ENCODE data around the gene HACD4. TPM values are rescaled to one million over a fixed set of nuclear protein-coding genes. Genes with fewer than 3 reads are reported as not detected.

Gene HACD4
- total RNA-seq, 1 experiment from 2014 or later: 0.63 TPM

DNA sequence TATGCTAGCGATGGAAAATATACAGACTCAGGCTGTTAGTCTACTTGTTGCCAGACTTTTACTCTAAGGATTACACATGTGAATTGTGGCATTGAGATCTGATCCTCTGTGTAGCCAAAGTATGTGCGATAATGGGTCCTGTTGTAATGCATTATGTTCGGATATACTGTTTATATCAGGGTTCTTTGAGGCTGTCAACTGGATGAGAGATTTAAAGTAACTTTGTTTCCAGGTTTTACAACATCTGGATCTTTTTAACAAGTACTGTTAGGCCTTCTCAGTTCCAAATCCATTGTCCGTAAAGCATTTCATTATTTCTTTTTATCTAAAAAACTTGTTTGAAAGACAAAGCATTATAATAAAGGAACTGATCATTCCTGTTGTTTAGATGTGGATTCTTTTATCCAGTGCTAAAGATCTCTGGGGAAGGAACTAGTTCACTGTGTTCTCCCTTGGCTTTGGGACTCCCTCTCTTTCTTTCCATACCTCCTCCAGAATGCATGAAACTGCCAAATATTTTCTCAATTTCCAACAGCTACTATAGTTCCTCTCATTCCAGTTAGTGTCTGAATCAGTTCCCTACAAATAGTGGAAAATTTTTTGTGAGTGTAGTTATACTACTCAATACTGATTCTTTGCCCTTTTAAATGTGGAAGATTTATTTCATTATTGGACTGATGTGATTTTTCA is 68.8 kb downstream of the HACD4 start:
- H3K79me1 ChIP-seq (ENCODE audit: insufficient read depth, low read depth, low read length, poor library complexity, severe bottlenecking): no peaks in the 10 kb centered on the region
- H3K14ac ChIP-seq (ENCODE audit: insufficient read depth, low read length): no peak overlapping the region
- no peak overlapping the region for H2BK5ac ChIP-seq (ENCODE audit: insufficient read length, low read length)
- H3K23me2 ChIP-seq (ENCODE audit: insufficient read length, low read depth, low read length, poor library complexity, severe bottlenecking): no peaks in the 10 kb centered on the region
- H2BK120ac ChIP-seq (ENCODE audit: low read depth, low read length, poor library complexity, severe bottlenecking): no peak overlapping the region
- Mint-ChIP-seq H3K27ac (0 out of 7 replicates have a peak overlapping the region, but pooled peaks of 1 of the 3 experiments have one; percentile 5), H3K27me3 (ENCODE audit: low read depth) (no peaks in the 10 kb centered on the region), H3K4me3 (no peak overlapping the region), H3K9me3 (peaks cover 4% of the 10 kb centered on the region in 2 experiments; a peak in 3 of 5 replicates), H3K4me1 (no peaks in the 10 kb centered on the region), H3K36me3 (ENCODE audit: insufficient read depth in 1 of 3, low read depth in 3 of 3) (peaks cover 8 to 19% (median 11%) of the 10 kb centered on the region in 3 experiments; a peak in 4 of 7 replicates)
- TF ChIP-seq, protein P1, sequence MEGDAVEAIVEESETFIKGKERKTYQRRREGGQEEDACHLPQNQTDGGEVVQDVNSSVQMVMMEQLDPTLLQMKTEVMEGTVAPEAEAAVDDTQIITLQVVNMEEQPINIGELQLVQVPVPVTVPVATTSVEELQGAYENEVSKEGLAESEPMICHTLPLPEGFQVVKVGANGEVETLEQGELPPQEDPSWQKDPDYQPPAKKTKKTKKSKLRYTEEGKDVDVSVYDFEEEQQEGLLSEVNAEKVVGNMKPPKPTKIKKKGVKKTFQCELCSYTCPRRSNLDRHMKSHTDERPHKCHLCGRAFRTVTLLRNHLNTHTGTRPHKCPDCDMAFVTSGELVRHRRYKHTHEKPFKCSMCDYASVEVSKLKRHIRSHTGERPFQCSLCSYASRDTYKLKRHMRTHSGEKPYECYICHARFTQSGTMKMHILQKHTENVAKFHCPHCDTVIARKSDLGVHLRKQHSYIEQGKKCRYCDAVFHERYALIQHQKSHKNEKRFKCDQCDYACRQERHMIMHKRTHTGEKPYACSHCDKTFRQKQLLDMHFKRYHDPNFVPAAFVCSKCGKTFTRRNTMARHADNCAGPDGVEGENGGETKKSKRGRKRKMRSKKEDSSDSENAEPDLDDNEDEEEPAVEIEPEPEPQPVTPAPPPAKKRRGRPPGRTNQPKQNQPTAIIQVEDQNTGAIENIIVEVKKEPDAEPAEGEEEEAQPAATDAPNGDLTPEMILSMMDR (conservative IDR thresholded peaks at IDR 0.05): no peak
- H3K79me2 ChIP-seq (ENCODE audit: insufficient read depth, low read length): no peaks in the 10 kb centered on the region
- no peak overlapping the region for H3T11ph ChIP-seq (ENCODE audit: low read length)
- no peak for DNase-seq
- no peak overlapping the region for H3K18ac ChIP-seq (ENCODE audit: insufficient read length, low read depth, low read length)
- no peak overlapping the region for H2BK12ac ChIP-seq (ENCODE audit: insufficient read length, low read depth, low read length)
- H3K27ac ChIP-seq (ENCODE audit: insufficient read length, low read depth, low read length): no peak overlapping the region
- no peak overlapping the region for H2AFZ ChIP-seq (ENCODE audit: low read length)
- H3K27me3 ChIP-seq (ENCODE audit: insufficient read depth, low read length): no peaks in the 10 kb centered on the region
- H2BK20ac ChIP-seq (ENCODE audit: low read depth, low read length, poor library complexity, severe bottlenecking): no peak overlapping the region
- H4K20me1 ChIP-seq (ENCODE audit: control insufficient read depth, insufficient read depth, insufficient read length): no peaks in the 10 kb centered on the region
- no peak overlapping the region for H2AK5ac ChIP-seq (ENCODE audit: insufficient read length, low read length)
- H4K5ac ChIP-seq (ENCODE audit: insufficient read length, low read depth, low read length): no peak overlapping the region
- H3K4ac ChIP-seq (ENCODE audit: low read depth, low read length): no peak overlapping the region
- no peaks in the 10 kb centered on the region for H3K9me3 ChIP-seq (ENCODE audit: control insufficient read depth, low read depth, low read length)
- no peak overlapping the region for H3K9ac ChIP-seq (ENCODE audit: extremely low read depth, insufficient read length, low read length)
- no peak overlapping the region for H4K91ac ChIP-seq (ENCODE audit: insufficient read length, low read depth, low read length)
- H4K8ac ChIP-seq (replicated peaks; ENCODE audit: insufficient read length, low read depth, low read length): no peak overlapping the region
- no peak overlapping the region for H2BK15ac ChIP-seq (ENCODE audit: low read depth, low read length)
- WGBS (ENCODE audit: extremely low coverage, insufficient read length, low lambda C conversion rate): no CpG with 5 or more reads among the region's 4 CpGs
- no peak overlapping the region for H3K4me2 ChIP-seq (ENCODE audit: insufficient read depth, insufficient read length, low read length)
- no peak overlapping the region for H3K56ac ChIP-seq (ENCODE audit: insufficient read length, low read depth, low read length)
- H3K23ac ChIP-seq (ENCODE audit: insufficient read length, low read depth, low read length): no peak overlapping the region
- no peaks in the 10 kb centered on the region for H3K4me1 ChIP-seq (ENCODE audit: insufficient read depth, low read length)

Measured in H9 (cell line).